ENCODE data around the gene PIGS. TPM values are rescaled to one million over a fixed set of nuclear protein-coding genes. Genes with fewer than 3 reads are reported as not detected.

Gene PIGS
- total and polyA plus RNA-seq, 4 donors = 10.0 to 71.9 (median 57.2) TPM

DNA sequence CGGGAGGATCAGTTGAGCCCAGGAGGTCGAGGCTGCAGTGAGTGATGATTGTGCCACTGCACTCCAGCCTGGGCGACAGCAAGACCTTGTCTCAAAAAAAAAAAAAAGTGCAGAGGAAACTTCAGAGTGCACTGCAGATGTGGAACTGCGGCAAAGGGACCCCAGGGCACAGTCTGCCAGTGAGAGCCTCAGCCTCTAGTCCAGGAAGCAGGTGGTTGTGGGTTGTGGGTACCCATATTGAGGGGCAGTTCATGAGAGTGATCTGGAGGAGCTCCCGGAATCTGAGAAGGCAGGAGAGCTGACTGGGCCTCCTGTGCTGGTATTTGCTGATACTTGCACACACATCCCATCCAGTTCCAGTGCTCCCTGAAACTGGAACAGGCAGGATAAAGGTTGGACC lies 52.1 kb downstream of the PIGS start:
- Histone ChIP-seq H3K27ac (ENCODE audit: low read depth in 1 of 2, low read length in 1 of 2) (no peak overlapping the region), H3K4me1 (ENCODE audit: control insufficient read depth in 5 of 5, insufficient read depth in 5 of 5, low read length in 5 of 5) (no peaks in the 10 kb centered on the region), H3K36me3 (ENCODE audit: control insufficient read depth in 4 of 4, insufficient read depth in 4 of 4, low read length in 4 of 4) (no peaks in the 10 kb centered on the region), H3K27me3 (ENCODE audit: control insufficient read depth in 3 of 3, insufficient read depth in 3 of 3, low read length in 2 of 3) (no peaks in the 10 kb centered on the region), H3K4me3 (no peak overlapping the region), H3K9me3 (ENCODE audit: control insufficient read depth in 4 of 4, insufficient read depth in 3 of 4, low read length in 3 of 4) (no peaks in the 10 kb centered on the region), H3K9ac (ENCODE audit: insufficient read depth in 1 of 2, low read length in 2 of 2) (no peak overlapping the region)
- ATAC-seq (ENCODE audit: insufficient read depth, low FRiP score) (no peak), DNase-seq (no peak)
- WGBS, 2 donors = 31 to 54% methylated on average over 5 of the region's 5 CpGs
- TF ChIP-seq, protein P1, sequence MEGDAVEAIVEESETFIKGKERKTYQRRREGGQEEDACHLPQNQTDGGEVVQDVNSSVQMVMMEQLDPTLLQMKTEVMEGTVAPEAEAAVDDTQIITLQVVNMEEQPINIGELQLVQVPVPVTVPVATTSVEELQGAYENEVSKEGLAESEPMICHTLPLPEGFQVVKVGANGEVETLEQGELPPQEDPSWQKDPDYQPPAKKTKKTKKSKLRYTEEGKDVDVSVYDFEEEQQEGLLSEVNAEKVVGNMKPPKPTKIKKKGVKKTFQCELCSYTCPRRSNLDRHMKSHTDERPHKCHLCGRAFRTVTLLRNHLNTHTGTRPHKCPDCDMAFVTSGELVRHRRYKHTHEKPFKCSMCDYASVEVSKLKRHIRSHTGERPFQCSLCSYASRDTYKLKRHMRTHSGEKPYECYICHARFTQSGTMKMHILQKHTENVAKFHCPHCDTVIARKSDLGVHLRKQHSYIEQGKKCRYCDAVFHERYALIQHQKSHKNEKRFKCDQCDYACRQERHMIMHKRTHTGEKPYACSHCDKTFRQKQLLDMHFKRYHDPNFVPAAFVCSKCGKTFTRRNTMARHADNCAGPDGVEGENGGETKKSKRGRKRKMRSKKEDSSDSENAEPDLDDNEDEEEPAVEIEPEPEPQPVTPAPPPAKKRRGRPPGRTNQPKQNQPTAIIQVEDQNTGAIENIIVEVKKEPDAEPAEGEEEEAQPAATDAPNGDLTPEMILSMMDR (IDR thresholded peaks at IDR 0.05; ENCODE audit: control extremely low read depth, extremely low read depth) = no peak

DNA sequence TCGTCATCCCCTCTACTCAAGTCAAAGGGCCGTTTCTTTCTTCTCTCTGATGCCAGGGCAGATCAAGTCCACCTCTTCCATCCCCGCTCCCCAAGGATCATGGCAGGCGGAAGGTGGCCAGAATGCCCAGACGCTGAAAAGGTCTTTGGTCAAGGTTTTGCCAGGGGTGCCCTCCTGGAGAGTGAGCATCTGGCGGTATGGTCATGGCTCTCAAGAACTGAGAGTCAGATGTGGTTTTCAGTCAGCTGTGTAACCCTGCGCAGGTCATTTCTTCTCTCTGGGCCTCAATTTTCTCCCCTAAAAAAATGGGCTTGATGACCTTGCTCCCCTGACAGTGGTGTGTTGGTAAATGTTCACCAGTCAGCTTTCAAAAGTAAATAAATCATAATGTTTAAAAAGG lies 52.7 kb downstream of the PIGS start:
- Histone ChIP-seq H3K27me3 (ENCODE audit: control insufficient read depth in 3 of 3, insufficient read depth in 3 of 3, low read length in 2 of 3) (no peaks in the 10 kb centered on the region), H3K27ac (ENCODE audit: low read depth in 1 of 2, low read length in 1 of 2) (no peak overlapping the region), H3K4me1 (ENCODE audit: control insufficient read depth in 5 of 5, insufficient read depth in 5 of 5, low read length in 5 of 5) (no peaks in the 10 kb centered on the region), H3K9ac (ENCODE audit: insufficient read depth in 1 of 2, low read length in 2 of 2) (no peak overlapping the region), H3K36me3 (ENCODE audit: control insufficient read depth in 4 of 4, insufficient read depth in 4 of 4, low read length in 4 of 4) (no peaks in the 10 kb centered on the region), H3K9me3 (ENCODE audit: control insufficient read depth in 4 of 4, insufficient read depth in 3 of 4, low read length in 3 of 4) (no peaks in the 10 kb centered on the region), H3K4me3 (no peak overlapping the region)
- TF ChIP-seq, protein P1 (IDR thresholded peaks at IDR 0.05; ENCODE audit: control extremely low read depth, extremely low read depth) = no peak
- DNase-seq (no peak), ATAC-seq (ENCODE audit: insufficient read depth, low FRiP score) (no peak)
- WGBS, 2 donors = 78 to 82% methylated on average over 7 of the region's 7 CpGs

DNA sequence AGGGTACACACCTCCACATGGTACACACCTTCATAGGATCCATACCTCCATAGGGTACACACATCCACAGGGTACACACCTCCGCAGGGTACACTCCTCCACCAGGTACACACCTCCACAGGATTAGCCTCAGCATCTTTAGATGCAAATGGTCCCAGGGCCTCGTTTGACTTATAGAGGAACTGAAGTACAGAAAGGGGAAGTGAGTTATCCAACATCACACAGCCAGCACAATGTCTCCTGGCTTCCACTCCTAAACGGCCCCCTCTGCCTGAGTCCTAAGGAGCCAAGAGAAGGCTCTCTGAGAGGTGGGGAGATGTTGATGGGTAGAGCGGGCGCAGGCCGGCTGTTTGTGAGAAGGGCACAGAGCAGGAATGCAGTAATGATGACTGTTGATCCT lies 53.2 kb downstream of the PIGS start:
- Histone ChIP-seq H3K27me3 (ENCODE audit: control insufficient read depth in 3 of 3, insufficient read depth in 3 of 3, low read length in 2 of 3) (peaks cover 0 to 2% (median 0%) of the 10 kb centered on the region in 3 donors), H3K36me3 (ENCODE audit: control insufficient read depth in 4 of 4, insufficient read depth in 4 of 4, low read length in 4 of 4) (no peaks in the 10 kb centered on the region), H3K4me3 (no peak overlapping the region), H3K4me1 (ENCODE audit: control insufficient read depth in 5 of 5, insufficient read depth in 5 of 5, low read length in 5 of 5) (no peaks in the 10 kb centered on the region), H3K9ac (ENCODE audit: insufficient read depth in 1 of 2, low read length in 2 of 2) (no peak overlapping the region), H3K27ac (ENCODE audit: low read depth in 1 of 2, low read length in 1 of 2) (no peak overlapping the region), H3K9me3 (ENCODE audit: control insufficient read depth in 4 of 4, insufficient read depth in 3 of 4, low read length in 3 of 4) (no peaks in the 10 kb centered on the region)
- TF ChIP-seq, protein P1 (IDR thresholded peaks at IDR 0.05; ENCODE audit: control extremely low read depth, extremely low read depth) = no peak
- no peak for DNase-seq
- ATAC-seq (ENCODE audit: insufficient read depth, low FRiP score) = no peak
- WGBS, 2 donors = 60 to 69% methylated on average over 6 of the region's 6 CpGs

DNA sequence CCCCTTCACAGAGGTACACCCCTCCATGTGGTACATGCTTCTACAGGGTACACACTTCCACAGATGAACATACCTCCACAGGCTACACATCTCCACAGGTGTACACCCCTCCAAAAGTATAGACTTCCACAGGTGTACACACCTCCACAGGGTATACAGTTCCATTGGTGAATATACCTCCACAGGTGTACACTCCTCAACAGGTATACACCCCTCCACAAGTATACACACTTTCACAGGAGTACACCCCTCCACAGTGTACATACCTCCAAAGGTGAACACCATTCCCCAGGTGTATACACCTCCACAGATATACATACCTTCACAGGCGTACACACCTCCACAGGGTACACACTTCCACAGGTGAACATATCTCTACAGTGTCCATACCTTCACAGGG lies 55.8 kb downstream of the PIGS start:
- Histone ChIP-seq H3K27ac (ENCODE audit: low read depth in 1 of 2, low read length in 1 of 2) (no peak overlapping the region), H3K4me1 (ENCODE audit: control insufficient read depth in 5 of 5, insufficient read depth in 5 of 5, low read length in 5 of 5) (no peaks in the 10 kb centered on the region), H3K9me3 (ENCODE audit: control insufficient read depth in 4 of 4, insufficient read depth in 3 of 4, low read length in 3 of 4) (no peaks in the 10 kb centered on the region), H3K4me3 (no peak overlapping the region), H3K36me3 (ENCODE audit: control insufficient read depth in 4 of 4, insufficient read depth in 4 of 4, low read length in 4 of 4) (no peaks in the 10 kb centered on the region), H3K27me3 (ENCODE audit: control insufficient read depth in 3 of 3, insufficient read depth in 3 of 3, low read length in 2 of 3) (peaks cover 0 to 2% (median 0%) of the 10 kb centered on the region in 3 donors), H3K9ac (ENCODE audit: insufficient read depth in 1 of 2, low read length in 2 of 2) (no peak overlapping the region)
- ATAC-seq (ENCODE audit: insufficient read depth, low FRiP score) = no peak
- no peak for DNase-seq
- TF ChIP-seq, protein P1 (IDR thresholded peaks at IDR 0.05; ENCODE audit: control extremely low read depth, extremely low read depth) = no peak
- WGBS, 2 donors = 97 to 100% methylated on average over 1 of the region's 1 CpG

Measured in lung (tissue), 12 donors.